Esophagus squamous epithelium (tissue), 4 donors: Measurements from ENCODE around the gene TMEM185B.

Experiments
- CTCF ChIP-seq, 6 experiments: fragments of 450-650 bp in 4 of 6; fragments of 200-600 bp in 2 of 6; sonication (generic) in 2 of 6; IDR thresholded peaks; one replicate each; pipeline ENCODE4 v1.5.1; 2016 to 2019; ENCODE audit warnings: antibody characterized with exemption in 6 of 6, mild to moderate bottlenecking in 4 of 6, moderate library complexity in 4 of 6
- POLR2A ChIP-seq, 4 donors: fragments of 450-650 bp; IDR thresholded peaks; one replicate each; pipeline ENCODE4 v1.6.1; 2017; ENCODE audit warnings: antibody characterized with exemption in 4 of 4, mild to moderate bottlenecking in 4 of 4, moderate library complexity in 3 of 4

DNA sequence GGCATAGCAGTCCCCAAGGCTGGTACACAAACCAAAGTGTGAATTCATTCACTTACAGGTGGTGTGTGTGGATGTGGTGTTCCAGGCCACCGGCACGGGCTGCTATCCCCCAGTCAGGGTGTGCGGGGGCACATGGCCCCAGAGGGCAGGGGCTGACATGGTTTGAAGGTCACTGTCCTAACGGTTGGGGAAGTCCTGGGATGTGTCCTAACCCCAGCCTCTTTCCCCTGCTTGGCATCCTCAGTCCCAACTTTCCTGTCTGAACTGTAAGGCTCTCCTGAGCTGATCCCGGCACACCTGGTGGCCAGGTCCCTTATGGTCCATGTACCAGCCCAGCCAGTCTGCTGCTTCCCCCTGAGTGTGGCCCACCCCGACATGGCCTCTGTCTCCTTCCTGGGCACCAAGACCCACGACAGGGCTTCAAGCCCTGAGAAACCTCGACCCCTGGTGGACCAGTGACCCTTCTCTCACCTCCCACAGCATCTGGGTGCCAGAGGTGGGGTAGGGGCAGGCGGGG, 2.4 kb upstream of the TMEM185B start:
- TF ChIP-seq POLR2A (IDR thresholded peaks at IDR 0.05) (no peak), CTCF (IDR thresholded peaks at IDR 0.05) (no peak)
